ENCODE measurements around the gene CACNA1D.

DNA sequence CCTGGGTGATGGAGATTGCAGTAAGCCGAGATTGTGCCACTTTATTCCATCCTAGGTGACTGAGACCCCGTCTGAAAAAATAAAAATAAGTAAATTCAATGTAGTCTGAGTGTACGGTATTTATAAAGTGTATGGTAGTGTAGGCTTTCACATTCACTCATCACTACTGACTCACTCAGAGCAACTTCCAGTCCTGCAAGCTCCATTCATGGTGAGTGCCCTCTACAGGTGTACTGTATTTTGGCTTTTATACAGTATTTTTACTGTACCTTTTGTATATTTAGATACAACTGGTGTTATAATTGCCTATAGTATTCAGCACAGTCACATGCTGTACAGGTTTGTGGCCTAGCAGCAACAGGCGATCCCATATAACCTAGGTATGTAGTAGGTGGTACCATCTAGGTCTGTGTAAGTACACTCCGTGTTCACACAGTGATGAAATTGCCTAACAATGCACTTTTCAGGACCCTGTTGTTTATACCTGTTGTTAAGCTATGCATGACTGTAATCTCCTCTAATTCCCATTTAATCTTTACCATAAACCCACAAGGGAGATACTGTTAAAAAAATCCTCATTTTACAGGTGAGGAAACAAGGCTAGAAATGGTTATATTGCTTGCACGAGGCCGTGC, 19.3 kb downstream of the CACNA1D start:
- no peak for TF ChIP-seq GATA3 (IDR thresholded peaks at IDR 0.05; ENCODE audit: low read depth, low read length)
- TF ChIP-seq GATA2 (IDR thresholded peaks at IDR 0.05; ENCODE audit: low read depth, low read length): no peak

Data from SH-SY5Y (cell line).